GOT3 (cell line): ENCODE results near the gene RASL12.
"Not testable (repeated sequence)": the region's sequence is repeated elsewhere in the genome, so short reads cannot be mapped to it uniquely, and the experiment has no call there.

ENCODE experiments used
- DNase-seq: peaks from one replicate; lab custom pipeline; 2025; ENCODE audit warnings: mixed read lengths; lab: John Stamatoyannopoulos, UW

The RASL12 gene

DNA sequence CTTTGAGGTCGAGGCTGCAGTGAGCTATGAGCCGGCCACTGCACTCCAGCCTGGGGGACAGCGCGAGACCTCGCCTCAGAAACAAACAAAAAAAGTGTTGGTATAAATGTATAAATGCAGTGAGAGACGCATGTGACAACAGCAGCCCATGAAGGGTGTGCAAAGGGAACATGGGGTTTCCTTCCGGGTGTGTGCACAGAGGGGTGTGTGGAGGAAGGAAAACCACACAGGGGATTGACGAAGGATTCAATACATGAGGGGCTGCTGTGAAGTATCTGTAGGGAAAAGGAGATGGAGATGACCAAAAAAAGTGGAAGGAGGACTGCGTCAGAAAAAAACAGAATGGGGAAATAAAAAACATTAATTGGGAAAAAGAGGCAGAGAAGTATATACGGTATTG is 39.5 kb downstream of the RASL12 start:
- DNase-seq: no peak

DNA sequence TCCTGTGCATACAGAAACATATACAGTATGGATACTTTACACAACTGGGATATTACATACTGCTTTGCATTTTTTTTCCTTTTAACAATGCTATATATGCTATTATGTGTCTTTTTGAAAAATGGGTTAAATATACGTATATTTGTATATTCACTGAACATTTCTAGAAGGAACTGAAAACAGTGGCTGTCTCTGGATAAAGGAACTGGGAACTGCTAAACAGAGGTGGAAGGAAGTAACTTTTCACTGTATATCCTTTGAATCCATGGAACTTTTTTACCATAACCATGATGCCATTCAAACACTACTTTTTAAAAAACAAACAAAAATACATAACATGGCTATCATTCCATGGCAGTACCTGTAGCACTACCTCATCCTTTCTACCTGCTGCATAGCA is 40.2 kb downstream of the RASL12 start:
- DNase-seq: no peak

DNA sequence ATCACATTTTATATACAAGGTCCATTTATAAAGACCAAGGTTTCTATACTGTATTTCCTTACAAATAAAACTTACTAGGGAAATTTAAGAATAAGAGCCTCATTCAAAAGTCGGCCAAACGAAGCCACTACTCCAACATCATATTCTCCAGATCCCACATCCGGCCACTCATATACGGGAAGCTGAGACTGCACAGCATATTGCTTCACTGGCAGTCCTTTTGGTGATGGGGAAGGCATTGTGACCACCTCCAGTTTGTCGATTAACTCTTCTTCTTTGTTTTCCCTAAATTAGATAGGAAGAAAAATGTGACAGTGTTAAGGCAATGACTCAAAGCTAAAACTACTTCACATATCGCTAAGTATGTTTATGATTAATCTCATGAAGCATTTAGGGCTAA is 41.0 kb downstream of the RASL12 start:
- no peak for DNase-seq

DNA sequence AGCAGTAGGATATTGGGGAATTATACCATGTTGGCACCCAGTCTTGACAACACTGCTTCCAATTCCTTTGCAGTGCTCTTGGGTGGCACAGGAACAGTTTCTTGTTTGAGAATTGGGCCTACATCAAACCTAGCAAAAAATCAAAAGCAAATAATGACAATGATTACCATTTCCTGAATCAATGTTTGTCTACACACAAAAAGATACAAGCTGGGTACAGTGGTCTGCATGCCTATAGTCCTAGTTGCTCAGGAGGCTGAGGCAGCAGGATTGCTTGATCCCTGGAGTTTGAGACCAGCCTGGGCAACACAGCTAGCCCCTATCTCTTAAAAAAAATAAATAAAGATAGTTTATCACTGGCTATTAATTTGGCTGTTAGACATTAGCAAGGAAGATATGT is 46.3 kb downstream of the RASL12 start:
- DNase-seq: no peak

DNA sequence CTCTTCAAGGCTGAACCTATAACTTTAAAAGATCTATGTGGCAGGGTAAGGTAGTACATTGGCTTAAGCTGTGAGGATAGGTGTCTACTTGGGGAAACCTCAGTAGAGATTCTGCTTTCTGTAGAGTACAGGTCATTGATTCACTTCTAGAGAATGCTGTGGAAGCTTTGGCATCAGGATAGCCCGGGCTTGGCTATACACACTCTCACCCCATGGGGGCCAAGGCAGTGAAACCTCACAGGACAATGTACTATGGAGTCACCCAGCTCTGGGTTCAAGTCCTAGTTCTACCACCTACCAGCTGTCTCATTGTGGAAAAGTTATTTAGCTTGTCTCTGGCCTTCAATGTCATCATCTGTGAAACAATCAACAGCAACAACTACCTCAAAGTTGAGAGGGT is 47.4 kb downstream of the RASL12 start:
- DNase-seq: no peak

DNA sequence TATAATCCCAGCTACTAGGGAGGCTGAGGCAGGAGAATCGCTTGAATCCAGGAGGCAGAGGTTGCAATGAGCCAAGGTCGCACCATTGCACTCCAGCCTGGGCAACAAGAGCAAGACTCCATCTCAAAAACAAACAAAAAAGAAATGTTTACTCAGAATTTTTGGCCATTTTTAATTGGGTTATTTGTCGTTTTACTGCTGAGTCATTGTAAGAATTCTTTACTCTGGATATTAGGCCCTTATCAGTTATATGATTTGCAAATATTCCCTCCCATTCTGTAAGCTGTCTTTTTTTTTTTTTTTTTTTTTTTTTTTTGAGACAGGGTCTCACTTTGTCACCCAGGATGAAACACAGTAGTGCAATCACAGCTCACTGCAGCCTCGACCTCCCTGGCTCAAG is 56.6 kb downstream of the RASL12 start:
- DNase-seq: not testable (repeated sequence)

DNA sequence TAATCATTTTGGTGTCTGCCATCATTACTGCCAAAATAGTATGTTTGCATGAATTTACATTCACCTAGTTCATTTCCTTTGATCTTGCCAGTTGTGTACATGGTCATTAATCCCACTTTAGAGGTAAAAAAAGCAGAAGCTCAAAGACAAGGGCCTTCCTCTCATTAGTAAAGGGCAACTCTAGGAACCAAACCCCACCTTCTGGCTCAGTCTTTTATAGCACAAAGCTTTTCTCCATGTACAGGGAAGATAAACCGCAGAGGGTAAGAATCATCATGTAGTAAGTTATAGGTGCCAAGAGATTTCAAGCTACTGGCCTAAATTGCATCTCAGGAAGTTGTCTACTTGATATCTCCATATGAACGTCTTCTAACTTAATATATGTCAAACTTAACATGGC is 58.8 kb downstream of the RASL12 start:
- no peak for DNase-seq

DNA sequence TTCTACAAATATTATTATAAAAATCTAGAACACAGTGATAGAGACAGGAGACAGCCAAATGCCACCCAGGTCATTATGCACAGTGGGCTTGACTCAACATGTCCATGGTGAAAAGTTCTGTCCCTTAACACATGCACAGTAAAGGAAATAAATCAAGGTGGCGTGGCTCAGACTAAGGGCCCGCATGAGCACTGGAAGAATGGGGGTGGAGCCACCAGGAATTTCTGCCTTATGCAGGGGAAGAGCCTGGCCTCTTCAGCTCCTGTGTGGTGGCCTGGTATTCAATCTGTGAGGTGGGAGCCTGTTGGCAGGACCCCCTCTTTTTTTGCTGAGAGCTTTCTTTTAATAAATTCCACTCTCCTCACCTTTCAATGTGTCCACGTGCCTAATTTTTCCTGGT is 60.9 kb downstream of the RASL12 start:
- no peak for DNase-seq

DNA sequence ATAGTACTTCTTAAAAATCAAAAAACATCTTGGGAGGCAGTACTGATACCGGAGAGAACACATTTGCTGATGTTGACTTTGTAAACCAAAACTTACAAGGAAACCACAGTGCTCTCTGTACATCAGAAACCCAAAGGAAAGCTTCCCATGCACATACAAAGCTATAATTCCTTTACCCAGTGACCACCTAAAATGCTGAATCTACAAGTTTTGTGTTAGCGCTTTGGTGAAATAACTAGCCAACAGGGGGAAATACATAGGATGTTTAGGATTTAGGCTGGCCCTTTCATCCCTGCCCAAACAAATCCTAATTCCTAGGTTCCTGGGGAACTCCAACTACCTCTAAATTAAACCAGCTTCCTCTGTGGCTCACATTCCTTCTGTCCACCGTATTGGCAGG is 62.8 kb downstream of the RASL12 start:
- DNase-seq: no peak
